Dedifferentiated amniotic fluid mesenchymal stem cell (primary cell): ENCODE measurements around the gene KCNS3.

Experiments used
- DNase-seq: peaks from one replicate; pipeline ENCODE4 v3.0.0-alpha.2; 2016; ENCODE audit errors: extremely low spot score

Gene KCNS3

GRCh38 chr2:17877811-17878280, 621 bp upstream of the KCNS3 start:
- DNase-seq: no peak

GRCh38 chr2:17879137-17879912, 858 bp downstream of the KCNS3 start:
- peak; percentile 45 for DNase-seq

DNA sequence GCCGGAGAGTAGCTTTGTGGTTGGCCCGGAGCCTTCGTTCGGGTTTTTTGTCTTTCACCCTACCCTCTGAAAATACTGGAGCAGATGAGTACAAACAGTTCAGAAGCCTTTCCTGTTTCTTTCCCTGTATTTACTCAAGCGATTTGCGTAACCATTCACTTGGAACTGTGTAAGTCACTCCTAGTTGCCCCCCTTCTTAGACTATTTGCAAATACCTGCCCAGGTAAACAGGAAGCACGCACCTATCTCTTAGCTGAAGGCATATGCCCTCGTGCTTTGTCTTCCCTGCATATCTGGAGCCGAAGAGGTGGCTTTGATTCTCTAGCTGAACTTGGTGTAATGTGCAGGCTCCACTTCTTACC, 1.4 kb downstream of the KCNS3 start:
- DNase-seq: no peak

- DNase-seq: no peak
These were observed 14.5 kb downstream of the KCNS3 start for GRCh38 chr2:17892770-17893534.

GRCh38 chr2:17894005-17894404, 15.5 kb downstream of the KCNS3 start:
- DNase-seq: no peak

DNA sequence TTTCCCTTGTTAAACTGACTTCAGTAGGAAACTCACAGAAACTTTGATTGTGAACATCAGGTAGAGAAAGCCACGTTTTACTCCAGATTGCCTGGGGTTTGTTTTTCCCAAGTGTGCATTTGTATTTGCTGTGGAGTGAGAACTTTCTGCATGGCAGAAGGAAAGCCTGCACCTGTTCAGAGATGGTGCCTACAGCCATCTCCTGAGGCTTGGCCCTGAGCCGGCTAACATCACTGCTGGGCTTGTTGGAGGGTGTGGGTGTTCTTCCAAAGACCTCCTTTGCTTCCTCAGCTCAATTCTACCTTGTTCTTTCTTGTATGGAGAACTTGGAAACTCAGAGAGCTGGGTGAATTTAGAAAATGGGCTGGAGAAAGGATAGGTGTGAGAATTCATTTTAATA, 16.1 kb downstream of the KCNS3 start:
- DNase-seq: no peak

DNA sequence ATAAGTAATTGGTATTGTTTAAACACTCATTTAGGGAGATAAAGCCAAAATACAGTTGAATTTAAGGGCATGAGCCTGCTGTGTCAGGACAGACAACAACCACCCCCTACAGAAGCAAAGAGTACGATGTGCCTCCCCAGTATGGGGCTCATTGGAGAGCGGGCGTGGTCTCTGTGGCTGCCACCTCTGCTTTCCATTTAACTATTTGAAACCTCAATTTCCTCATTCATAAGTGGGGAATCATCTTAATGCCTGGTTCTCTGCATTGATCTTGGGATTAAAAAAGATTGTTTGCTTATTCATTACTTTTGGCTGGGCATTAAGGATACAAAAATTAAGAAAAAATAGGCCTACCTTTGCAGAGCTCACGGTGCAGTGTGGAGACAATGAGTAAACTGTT, 21.4 kb downstream of the KCNS3 start:
- no peak for DNase-seq

DNA sequence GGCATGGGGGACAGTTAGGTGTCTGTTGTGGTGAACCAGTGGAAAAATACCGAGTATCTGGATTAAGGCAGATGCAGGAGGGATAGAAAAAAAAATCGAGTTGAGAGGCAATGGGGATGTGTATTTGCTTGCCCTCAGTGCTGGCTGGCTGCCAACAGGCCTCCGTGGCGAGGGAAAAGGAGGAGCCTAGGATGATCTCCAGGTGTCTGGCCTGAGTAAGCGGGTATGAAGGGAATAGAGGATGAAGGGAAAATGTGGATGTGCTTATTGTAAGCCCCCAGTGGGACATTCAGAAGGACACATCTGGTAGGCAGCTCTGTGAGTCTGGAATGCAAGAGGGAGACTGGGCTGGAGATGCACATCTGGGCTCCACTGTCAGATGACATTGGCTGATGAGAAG, 22.8 kb downstream of the KCNS3 start:
- DNase-seq: no peak

DNA sequence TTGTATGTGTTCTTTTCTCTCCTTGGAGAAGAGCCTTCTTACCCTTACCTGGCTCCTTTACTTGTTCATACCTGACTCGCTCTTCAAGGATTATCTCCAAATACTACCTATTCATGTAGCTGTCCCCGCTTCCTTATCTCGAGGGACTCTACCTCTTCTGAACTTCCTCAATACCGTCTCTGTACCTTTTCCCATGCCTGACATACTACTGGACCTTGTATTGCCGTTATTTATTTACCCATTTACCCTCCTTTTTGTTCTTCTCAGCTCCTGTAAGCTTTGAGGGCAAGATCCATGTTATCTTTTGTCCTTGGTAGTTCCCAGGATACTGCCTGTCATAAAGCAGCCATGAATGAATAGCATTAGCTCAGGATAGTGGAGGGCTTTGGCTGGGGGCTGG, 32.5 kb downstream of the KCNS3 start:
- DNase-seq: no peak

DNA sequence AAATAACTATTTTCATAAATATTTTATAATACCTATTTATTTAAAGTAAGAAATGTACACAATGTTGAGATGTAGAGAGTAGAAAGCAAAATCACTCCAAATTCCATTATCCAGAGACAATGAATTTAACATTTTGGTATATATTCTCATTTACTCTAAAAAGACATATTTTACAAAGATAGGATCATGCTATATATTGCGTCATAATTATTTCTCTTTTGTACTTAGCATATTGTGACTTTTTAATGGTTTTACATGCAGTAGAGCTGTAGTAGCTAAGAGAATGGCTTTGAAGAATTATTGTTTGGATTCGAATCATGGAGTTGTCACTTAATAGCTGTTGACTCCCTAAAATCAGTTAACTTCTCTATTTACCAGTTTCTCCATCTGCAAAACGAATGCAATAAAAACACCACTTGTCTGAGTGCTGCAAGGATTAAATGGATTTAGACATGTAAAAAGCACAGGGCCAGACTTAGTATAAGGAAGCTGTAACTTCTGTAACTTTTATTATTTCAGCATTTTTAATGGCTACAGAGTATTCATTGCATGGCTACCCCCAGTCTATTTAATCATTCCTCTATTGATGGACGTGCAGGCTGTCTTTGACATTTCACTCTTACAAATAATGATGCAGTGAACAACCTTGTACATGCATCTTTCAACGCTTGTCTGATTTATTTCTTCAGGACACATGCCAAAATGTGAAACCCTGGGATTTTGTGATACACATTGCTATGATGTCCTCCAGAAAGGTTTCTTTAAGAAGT, 33.2 kb downstream of the KCNS3 start:
- DNase-seq: no peak

DNA sequence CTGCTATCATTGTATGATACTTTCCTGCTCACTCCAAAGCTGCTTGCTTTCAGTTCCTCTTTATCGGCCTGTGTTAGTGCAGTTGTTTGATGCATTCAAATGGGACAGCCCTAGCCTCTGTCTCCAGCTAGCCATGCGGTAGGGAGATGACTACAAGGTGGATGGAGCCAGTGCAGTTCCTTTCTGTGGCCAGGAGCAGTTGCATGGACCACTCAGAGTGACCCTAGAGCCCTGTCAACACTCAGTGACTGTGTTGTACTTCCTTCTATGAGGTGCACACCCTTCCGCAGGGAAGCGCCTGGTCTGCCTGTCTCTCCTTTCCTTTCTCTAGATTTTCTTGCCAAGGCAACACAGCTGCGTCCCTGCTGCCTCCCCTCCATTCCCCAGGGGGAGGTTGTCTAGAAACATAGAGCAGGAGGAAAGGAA, 33.8 kb downstream of the KCNS3 start:
- no peak for DNase-seq

- DNase-seq: no peak
These were observed 36.6 kb downstream of the KCNS3 start for GRCh38 chr2:17915099-17915498.

GRCh38 chr2:17915811-17916518, 37.5 kb downstream of the KCNS3 start:
- DNase-seq: no peak

DNA sequence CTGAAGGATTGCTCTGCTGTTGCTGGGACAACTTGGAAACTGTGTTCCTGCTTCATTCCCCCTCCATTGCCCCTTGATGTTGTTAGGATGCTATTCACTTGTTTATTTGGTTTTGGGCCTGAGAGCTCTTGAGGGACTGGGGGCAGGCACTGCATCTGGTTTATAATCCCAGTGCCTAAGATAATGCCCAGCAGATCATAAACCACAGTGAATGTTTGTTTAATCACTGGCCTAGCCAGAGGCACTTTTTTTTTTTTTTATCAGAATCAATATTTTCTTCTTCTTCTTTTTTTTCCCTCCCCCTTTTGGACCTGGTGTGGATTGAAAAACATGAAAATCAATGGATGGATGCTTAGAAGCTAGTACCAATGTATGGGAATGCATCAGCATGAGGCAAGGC, 38.1 kb downstream of the KCNS3 start:
- no peak for DNase-seq

GRCh38 chr2:17918789-17919188, 40.3 kb downstream of the KCNS3 start:
- no peak for DNase-seq

GRCh38 chr2:17930773-17931172, 52.3 kb downstream of the KCNS3 start:
- DNase-seq: no peak

GRCh38 chr2:17933256-17933655, 54.8 kb downstream of the KCNS3 start:
- DNase-seq: no peak

- DNase-seq: peak; percentile 79
These were observed 56.3 kb downstream of the KCNS3 start for GRCh38 chr2:17934721-17935120.

GRCh38 chr2:17935242-17935885, 56.9 kb downstream of the KCNS3 start:
- DNase-seq: no peak

DNA sequence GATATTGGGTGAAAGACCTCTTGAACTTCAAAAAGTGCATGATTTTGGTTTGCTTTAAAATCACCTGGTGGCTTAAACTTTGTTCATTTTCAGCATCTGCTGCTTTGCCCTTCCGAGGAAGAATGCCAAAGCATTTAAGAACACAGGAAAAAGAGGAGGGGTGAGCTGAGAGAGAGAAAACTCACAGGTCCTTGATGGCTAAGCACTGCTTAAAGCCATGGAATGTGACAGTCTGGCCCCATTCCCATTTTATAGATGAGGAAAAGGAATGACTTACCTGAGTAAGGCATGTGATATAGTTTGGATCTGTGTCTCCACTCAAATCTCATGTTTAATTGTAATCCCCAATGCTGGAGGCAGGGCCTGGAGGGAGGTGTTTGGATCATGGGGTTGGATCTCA, 58.1 kb downstream of the KCNS3 start:
- DNase-seq: no peak

DNA sequence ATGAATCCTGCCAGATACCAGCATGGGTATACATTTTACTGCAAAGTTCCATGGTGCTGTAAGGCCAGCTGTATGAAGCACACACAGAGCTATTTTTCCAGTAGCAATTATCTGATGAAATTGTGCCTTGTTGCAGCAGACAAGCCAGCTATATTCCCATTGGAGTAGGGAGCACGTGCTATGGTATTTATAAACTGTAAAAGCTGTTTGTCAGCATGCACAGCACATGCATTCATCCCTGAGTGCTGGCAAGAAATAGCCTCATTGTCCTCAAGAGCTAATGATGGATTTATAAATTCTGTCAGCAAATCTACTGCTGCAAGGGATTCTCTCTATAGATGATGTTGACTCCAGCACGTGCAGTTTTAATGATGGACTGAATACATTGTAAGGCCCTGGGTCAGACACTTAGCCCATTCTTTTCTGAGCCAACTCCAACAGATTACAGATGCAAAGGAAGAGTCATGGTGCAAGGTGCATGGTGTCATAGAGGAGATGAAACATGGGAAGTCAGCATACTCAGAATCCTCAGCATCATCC, 61.7 kb downstream of the KCNS3 start:
- DNase-seq: no peak
